DMS 273 (cell line): ENCODE measurements around the gene PCDHA11.
"Not testable (repeated sequence)": the region's sequence is repeated elsewhere in the genome, so short reads cannot be mapped to it uniquely, and the experiment has no call there.

Experiments
- DNase-seq: peaks from one replicate; lab custom pipeline; 2025; ENCODE audit not compliant: unreplicated experiment; lab: John Stamatoyannopoulos, UW

The PCDHA11 gene, protein sequence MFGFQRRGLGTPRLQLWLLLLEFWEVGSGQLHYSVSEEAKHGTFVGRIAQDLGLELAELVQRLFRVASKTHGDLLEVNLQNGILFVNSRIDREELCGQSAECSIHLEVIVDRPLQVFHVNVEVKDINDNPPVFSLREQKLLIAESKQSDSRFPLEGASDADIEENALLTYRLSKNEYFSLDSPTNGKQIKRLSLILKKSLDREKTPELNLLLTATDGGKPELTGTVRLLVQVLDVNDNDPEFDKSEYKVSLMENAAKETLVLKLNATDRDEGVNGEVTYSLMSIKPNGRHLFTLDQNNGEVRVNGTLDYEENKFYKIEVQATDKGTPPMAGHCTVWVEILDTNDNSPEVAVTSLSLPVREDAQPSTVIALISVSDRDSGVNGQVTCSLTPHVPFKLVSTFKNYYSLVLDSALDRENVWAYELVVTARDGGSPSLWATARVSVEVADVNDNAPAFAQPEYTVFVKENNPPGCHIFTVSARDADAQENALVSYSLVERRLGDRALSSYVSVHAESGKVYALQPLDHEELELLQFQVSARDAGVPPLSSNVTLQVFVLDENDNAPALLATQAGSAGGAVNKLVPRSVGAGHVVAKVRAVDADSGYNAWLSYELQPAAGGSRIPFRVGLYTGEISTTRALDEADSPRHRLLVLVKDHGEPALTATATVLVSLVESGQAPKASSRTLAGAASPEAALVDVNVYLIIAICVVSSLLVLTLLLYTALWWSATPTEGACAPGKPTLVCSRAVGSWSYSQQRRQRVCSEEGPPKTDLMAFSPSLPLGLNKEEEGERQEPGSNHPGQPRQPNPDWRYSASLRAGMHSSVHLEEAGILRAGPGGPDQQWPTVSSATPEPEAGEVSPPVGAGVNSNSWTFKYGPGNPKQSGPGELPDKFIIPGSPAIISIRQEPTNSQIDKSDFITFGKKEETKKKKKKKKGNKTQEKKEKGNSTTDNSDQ

DNA sequence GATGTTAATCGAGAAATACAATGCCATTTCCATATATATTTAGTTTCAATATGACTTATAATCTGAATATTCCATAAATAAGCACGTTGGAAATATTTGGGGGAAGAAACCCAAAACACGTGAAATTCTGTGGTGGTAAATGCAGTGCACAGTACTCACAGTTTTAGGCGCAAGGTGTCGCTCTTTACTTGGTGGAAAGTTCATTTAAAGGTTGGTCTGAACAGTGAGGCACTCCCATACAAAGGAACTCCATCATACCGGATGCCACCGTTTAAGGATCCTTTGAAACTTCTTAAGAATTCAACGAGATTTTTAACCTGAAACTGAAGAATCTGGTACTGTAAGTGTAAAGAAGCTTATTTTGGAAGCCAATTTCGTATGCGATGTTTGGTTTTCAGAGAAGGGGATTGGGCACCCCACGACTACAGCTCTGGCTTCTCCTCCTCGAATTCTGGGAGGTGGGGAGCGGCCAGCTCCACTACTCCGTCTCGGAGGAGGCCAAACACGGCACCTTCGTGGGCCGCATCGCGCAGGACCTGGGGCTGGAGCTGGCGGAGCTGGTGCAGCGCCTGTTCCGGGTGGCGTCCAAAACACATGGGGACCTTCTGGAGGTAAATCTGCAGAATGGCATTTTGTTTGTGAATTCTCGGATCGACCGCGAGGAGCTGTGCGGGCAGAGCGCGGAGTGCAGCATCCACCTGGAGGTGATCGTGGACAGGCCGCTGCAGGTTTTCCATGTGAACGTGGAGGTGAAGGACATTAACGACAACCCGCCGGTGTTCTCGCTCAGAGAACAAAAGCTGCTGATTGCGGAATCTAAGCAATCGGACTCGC, at the start of gene PCDHA11:
TSS of gene PCDHA11 (plus strand) at position 237 of the 834 bp plus-strand sequence. CDS start at position 384, 147 bp downstream.
- peak; percentile 83 for DNase-seq

DNA sequence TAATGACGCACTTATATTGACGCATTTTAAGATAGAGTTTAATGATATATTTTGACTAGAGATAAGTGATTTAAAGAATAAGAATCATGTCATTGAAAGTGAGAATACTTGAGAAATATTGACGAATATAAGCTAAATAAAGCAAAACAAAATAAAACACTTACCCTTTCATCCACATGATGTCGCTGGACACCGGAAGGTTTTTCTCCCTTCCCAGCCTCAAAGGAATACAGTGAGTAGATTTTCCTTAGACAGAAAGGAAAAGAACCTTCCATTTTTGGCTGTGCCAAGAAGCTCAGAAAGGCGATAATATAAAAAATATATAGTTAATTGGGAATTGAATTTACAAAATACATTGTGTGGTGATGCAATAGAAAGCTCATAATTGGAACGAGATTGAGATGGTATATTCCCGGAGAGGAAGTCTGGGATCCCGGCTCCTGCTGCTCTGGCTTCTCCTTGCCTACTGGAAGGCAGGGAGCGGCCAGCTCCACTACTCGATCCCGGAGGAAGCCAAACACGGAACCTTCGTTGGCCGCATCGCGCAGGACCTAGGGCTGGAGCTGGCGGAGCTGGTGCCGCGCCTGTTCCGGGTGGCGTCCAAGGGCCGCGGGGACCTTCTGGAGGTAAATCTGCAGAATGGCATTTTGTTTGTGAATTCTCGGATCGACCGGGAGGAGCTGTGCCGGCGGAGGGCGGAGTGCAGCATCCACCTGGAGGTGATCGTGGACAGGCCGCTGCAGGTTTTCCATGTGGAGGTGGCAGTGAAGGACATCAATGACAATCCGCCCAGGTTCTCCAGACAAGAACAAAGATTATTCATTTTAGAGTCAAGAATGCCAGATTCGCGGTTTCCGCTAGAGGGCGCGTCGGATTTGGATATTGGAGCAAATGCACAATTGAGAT, 47.1 kb upstream of the PCDHA11 start, which contains the start of gene PCDHA5:
TSS of gene PCDHA5 (plus strand) at position 239 of the 906 bp plus-strand sequence.
- DNase-seq: no peak

DNA sequence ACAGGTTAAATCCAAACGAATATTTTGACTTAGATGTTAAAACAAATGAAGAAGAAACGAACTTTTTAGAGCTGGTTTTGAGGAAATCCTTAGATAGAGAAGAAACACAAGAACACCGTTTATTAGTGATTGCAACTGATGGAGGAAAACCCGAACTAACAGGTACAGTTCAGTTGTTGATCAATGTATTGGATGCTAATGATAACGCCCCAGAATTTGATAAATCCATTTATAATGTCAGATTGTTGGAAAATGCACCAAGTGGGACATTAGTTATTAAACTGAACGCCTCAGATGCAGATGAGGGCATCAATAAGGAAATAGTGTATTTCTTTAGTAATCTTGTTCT, 46.5 kb upstream of the PCDHA11 start:
- no peak for DNase-seq

DNA sequence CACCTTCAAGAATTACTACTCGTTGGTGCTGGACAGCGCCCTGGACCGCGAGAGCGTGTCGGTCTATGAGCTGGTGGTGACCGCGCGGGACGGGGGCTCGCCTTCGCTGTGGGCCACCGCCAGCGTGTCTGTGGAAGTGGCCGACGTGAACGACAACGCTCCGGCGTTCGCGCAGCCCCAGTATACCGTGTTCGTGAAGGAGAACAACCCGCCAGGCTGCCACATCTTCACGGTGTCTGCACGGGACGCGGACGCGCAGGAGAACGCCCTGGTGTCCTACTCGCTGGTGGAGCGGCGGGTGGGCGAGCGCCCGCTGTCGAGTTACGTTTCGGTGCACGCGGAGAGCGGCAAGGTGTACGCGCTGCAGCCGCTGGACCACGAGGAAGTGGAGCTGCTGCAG, 45.8 kb upstream of the PCDHA11 start:
- DNase-seq: not testable (repeated sequence)

DNA sequence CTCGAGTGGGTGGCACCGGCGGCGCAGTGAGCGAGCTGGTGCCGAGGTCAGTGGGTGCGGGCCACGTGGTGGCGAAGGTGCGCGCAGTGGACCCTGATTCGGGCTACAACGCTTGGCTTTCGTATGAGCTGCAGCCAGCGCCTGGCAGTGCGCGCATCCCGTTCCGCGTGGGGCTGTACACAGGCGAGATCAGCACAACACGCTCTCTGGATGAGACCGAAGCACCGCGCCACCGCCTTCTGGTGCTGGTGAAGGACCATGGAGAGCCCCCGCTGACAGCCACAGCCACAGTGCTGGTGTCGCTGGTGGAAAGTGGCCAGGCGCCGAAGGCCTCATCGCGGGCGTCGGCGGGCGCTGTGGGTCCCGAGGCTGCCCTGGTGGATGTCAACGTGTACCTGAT, 45.3 kb upstream of the PCDHA11 start:
- no peak for DNase-seq

DNA sequence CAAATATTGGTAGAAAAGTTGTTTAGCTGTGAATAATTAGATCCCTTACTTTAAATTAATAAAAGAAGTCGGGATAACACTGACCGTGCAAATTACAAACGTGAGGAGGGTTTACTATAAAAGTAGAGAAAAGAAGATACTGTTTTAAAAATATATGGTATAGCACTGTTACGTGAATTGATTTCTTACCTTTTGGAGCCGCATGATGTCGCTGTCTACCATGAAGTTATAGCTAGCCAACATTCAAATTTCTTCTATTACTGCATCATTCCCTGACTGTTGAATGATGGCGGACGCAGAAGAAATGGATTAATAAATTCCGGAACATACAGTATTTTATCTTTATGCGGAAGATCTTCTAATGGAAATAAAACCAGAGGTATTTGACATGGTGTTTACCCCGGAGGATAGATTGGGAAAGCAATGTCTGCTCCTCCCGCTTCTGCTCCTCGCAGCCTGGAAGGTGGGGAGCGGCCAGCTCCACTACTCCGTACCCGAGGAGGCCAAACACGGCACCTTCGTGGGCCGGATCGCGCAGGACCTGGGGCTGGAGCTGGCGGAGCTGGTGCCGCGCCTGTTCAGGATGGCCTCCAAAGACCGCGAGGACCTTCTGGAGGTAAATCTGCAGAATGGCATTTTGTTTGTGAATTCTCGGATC, 40.9 kb upstream of the PCDHA11 start, which contains the start of gene PCDHA6:
TSS of gene PCDHA6 (plus strand) at position 257 of the 658 bp plus-strand sequence. CDS start at position 389, 132 bp downstream.
- no peak for DNase-seq

DNA sequence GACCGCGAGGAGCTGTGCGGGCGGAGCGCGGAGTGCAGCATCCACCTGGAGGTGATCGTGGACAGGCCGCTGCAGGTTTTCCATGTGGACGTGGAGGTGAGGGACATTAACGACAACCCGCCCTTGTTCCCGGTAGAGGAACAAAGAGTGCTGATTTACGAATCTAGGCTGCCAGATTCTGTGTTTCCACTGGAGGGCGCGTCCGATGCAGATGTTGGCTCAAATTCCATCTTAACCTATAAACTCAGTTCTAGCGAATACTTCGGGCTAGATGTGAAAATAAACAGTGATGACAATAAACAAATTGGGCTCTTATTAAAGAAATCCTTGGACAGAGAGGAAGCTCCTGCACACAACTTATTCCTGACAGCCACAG, 40.4 kb upstream of the PCDHA11 start:
- no peak for DNase-seq

DNA sequence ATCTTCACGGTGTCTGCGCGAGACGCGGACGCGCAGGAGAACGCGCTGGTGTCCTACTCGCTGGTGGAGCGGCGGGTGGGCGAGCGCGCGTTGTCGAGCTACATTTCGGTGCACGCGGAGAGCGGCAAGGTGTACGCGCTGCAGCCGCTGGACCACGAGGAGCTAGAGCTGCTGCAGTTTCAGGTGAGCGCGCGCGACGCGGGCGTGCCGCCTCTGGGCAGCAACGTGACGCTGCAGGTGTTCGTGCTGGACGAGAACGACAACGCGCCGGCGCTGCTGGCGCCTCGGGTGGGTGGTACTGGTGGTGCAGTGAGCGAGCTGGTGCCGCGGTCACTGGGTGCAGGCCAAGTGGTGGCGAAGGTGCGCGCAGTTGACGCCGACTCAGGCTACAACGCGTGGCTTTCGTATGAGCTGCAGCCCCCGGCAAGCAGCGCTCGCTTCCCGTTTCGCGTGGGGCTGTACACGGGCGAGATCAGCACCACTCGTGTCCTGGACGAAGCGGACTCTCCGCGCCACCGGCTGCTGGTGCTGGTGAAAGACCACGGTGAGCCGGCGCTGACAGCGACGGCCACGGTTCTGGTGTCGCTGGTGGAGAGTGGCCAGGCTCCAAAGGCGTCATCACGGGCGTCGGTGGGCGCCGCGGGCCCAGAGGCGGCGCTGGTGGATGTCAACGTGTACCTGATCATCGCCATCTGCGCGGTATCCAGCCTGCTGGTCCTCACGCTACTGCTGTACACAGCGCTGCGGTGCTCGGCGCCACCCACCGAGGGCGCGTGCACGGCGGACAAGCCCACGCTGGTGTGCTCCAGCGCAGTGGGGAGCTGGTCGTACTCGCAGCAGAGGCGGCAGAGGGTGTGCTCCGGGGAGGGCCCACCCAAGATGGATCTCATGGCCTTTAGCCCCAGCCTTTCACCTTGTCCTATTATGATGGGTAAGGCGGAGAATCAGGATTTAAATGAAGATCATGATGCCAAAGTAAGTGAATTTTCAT, 39.0 kb upstream of the PCDHA11 start:
- not testable (repeated sequence) for DNase-seq

DNA sequence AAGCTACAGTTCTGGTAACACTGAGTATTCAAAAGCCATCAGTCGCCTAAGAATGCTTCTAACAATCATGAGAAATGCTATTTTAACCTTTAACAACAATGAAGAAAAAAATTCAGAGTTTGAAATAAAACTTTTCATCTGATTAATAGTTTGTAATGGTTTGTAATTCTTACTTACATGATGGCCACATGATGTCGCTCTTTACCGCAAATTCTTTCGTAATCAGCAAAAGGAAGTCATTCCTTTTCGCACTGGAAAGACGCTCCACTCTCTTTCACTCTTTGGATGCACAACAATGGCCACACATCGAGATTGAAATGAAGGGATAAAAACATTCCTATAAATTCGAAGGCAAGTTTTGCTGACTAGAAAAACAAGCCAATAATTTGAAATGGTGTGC, 34.8 kb upstream of the PCDHA11 start, which contains the start of gene PCDHA7:
TSS of gene PCDHA7 (plus strand) at position 277 of the 400 bp plus-strand sequence. CDS start at position 392, 115 bp downstream.
- no peak for DNase-seq

DNA sequence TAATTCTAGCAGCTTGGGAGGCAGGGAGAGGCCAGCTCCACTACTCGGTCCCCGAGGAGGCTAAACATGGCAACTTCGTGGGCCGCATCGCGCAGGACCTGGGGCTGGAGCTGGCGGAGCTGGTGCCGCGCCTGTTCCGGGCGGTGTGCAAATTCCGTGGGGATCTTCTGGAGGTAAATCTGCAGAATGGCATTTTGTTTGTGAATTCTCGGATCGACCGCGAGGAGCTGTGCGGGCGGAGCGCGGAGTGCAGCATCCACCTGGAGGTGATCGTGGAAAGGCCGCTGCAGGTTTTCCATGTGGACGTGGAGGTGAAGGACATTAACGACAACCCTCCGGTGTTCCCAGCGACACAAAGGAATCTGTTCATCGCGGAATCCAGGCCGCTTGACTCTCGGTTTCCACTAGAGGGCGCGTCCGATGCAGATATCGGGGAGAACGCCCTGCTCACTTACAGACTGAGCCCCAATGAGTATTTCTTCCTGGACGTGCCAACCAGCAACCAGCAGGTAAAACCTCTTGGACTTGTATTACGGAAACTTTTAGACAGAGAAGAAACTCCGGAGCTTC, 34.2 kb upstream of the PCDHA11 start:
- not testable (repeated sequence) for DNase-seq

DNA sequence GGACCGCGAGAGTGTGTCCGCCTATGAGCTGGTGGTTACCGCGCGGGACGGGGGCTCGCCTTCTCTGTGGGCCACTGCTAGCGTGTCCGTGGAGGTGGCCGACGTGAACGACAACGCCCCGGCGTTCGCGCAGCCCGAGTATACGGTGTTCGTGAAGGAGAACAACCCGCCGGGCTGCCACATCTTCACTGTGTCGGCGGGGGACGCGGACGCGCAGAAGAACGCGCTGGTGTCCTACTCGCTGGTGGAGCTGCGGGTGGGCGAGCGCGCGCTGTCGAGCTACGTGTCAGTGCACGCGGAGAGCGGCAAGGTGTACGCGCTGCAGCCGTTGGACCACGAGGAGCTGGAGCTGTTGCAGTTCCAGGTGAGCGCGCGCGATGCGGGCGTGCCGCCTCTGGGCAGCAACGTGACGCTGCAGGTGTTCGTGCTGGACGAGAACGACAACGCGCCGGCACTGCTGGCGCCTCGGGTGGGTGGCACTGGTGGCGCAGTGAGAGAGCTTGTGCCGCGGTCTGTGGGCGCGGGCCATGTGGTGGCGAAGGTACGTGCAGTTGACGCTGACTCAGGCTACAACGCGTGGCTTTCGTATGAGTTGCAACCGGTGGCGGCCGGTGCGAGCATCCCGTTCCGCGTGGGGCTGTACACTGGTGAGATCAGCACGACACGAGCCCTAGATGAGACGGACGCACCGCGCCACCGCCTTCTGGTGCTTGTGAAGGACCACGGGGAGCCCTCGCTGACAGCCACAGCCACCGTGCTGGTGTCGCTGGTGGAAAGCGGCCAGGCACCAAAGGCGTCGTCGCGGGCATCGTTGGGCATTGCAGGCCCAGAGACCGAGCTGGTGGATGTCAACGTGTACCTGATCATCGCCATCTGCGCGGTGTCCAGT, 32.9 kb upstream of the PCDHA11 start:
- DNase-seq: no peak

DNA sequence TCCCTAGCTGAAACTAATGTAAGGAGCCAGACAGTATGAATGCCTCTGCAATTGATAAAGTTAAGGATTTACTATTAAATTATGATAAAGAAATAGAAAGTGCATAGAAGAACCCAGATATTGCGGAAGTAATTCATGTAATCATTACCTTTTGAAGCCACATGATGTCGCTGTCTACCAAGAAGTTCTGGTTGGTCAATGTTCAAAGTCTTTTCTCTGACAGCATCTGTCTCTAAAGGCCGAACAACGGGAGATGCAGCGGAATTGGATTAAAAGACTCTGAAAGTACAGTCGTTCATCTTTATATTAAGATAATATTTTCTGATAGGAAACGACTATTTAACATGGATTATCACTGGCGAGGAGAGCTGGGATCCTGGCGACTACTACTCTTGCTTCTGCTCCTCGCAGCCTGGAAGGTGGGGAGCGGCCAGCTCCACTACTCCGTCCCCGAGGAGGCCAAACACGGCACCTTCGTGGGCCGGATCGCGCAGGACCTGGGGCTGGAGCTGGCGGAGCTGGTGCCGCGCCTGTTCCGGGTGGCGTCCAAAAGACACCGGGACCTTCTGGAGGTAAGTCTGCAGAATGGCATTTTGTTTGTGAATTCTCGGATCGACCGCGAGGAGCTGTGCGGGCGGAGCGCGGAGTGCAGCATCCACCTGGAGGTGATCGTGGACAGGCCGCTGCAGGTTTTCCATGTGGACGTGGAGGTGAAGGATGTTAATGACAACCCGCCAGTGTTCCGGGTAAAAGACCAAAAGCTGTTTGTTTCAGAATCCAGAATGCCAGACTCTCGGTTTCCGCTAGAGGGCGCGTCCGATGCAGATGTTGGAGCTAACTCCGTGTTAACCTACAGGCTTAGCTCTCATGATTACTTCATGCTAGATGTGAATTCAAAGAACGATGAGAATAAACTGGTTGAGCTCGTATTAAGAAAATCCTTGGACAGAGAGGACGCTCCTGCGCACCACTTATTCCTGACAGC, 27.5 kb upstream of the PCDHA11 start, which contains the start of gene PCDHA8:
TSS of gene PCDHA8 (plus strand) at position 210 of the 985 bp plus-strand sequence. CDS start at position 345, 135 bp downstream.
- DNase-seq: peak; percentile 20

DNA sequence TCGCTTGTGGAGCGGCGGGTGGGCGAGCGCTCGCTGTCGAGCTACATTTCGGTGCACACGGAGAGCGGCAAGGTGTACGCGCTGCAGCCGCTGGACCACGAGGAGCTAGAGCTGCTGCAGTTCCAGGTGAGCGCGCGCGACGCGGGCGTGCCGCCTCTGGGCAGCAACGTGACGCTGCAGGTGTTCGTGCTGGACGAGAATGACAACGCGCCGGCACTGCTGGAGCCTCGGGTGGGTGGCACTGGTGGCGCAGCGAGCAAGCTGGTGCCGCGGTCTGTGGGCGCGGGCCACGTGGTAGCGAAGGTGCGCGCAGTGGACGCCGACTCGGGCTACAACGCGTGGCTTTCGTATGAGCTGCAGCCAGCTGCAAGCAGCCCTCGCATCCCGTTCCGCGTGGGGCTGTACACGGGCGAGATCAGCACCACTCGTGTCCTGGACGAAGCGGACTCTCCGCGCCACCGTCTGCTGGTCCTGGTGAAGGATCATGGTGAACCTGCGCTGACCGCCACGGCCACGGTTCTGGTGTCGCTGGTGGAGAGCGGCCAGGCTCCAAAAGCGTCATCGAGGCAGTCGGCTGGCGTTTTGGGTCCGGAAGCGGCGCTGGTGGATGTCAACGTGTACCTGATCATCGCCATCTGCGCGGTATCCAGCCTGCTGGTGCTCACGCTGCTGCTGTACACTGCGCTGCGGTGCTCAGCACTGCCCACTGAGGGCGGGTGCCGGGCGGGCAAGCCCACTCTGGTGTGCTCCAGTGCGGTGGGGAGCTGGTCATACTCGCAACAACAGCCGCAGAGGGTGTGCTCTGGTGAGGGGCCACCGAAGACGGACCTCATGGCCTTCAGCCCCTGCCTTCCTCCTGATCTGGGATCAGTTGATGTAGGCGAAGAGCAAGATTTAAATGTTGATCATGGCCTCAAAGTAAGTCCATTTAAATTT, 25.7 kb upstream of the PCDHA11 start:
- DNase-seq: no peak
